ENCODE results near the gene RCN1. TPM values are rescaled to one million over a fixed set of nuclear protein-coding genes. Genes with fewer than 3 reads are reported as not detected.

The RCN1 gene
- total RNA-seq, 1 experiment from 2014 or later: 186 TPM

DNA sequence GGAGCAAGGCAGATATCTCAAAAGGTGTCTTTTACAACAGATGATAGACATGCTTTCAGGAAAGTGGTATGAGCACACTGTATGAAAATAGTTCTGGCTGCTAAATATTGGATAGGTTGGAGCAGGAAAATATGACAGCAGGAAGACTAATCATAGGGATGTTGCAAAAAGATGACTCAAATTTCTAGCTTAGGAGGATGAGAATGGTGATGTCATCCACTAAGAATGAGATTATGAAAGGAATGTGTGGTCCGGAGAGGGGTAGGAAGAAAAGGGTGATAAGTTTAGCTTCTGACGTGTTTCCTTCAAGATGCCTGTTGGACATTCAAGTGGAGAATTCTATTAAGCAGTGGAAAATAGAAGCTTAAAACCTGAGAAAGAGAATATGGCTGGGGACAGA, 46.4 kb downstream of the RCN1 start:
- Mint-ChIP-seq H3K9me3 (ENCODE audit: low read depth, unreplicated experiment) (peaks cover 5% of the 10 kb centered on the region), H3K27ac (ENCODE audit: unreplicated experiment) (no peak overlapping the region), H3K36me3 (ENCODE audit: insufficient read depth, unreplicated experiment) (no peaks in the 10 kb centered on the region), H3K4me3 (ENCODE audit: low read depth, unreplicated experiment) (no peak overlapping the region), H3K27me3 (ENCODE audit: unreplicated experiment) (peaks cover 14% of the 10 kb centered on the region), H3K4me1 (ENCODE audit: low read depth, unreplicated experiment) (peaks cover 9% of the 10 kb centered on the region)
- intact Hi-C loops (cut with micrococcal nuclease; ENCODE audit: unreplicated experiment): no loop called here
- DNase-seq: no peak
- CTCF ChIA-PET: interaction anchor here (1.1 kb wide), 1 partner anchor 10 kb away, joined by 5 read pairs; no protein-coding TSS in a partner anchor
- no TSS peak for BruUV-seq (replicated peaks)
- no peak for TF ChIP-seq CTCF (IDR thresholded peaks at IDR 0.05; ENCODE audit: unreplicated experiment)

- no peak overlapping the region for H3K27ac Mint-ChIP-seq (ENCODE audit: unreplicated experiment)
Observed at GRCh38 chr11:32137869-32138268, 47.0 kb downstream of the RCN1 start.

GRCh38 chr11:32138902-32139301, 48.0 kb downstream of the RCN1 start:
- no peak for TF ChIP-seq CTCF (IDR thresholded peaks at IDR 0.05; ENCODE audit: unreplicated experiment)
- Mint-ChIP-seq H3K27ac (ENCODE audit: unreplicated experiment) (no peak overlapping the region), H3K4me1 (ENCODE audit: low read depth, unreplicated experiment) (peaks cover 9% of the 10 kb centered on the region), H3K4me3 (ENCODE audit: low read depth, unreplicated experiment) (no peak overlapping the region), H3K36me3 (ENCODE audit: insufficient read depth, unreplicated experiment) (no peaks in the 10 kb centered on the region), H3K9me3 (ENCODE audit: low read depth, unreplicated experiment) (peaks cover 5% of the 10 kb centered on the region), H3K27me3 (ENCODE audit: unreplicated experiment) (peaks cover 31% of the 10 kb centered on the region)
- DNase-seq: no peak
- intact Hi-C loops (cut with micrococcal nuclease; ENCODE audit: unreplicated experiment): no loop called here
- BruUV-seq (replicated peaks): no TSS peak
- CTCF ChIA-PET: no interaction called here

More at GRCh38 chr11:32137869-32138268, 47.0 kb downstream of the RCN1 start:
- Mint-ChIP-seq H3K9me3 (ENCODE audit: low read depth, unreplicated experiment) (peaks cover 3% of the 10 kb centered on the region), H3K27me3 (ENCODE audit: unreplicated experiment) (peaks cover 20% of the 10 kb centered on the region), H3K4me3 (ENCODE audit: low read depth, unreplicated experiment) (no peak overlapping the region), H3K36me3 (ENCODE audit: insufficient read depth, unreplicated experiment) (no peaks in the 10 kb centered on the region), H3K4me1 (ENCODE audit: low read depth, unreplicated experiment) (peaks cover 9% of the 10 kb centered on the region)
- no peak for DNase-seq
- no peak for TF ChIP-seq CTCF (IDR thresholded peaks at IDR 0.05; ENCODE audit: unreplicated experiment)
- CTCF ChIA-PET: interaction anchor here (1.1 kb wide), 1 partner anchor 9 kb away, joined by 5 read pairs; no protein-coding TSS in a partner anchor
- no TSS peak for BruUV-seq (replicated peaks)
- intact Hi-C loops (cut with micrococcal nuclease; ENCODE audit: unreplicated experiment): no loop called here

GRCh38 chr11:32139896-32140520, 49.1 kb downstream of the RCN1 start:
- no peak overlapping the region for H3K27ac Mint-ChIP-seq (ENCODE audit: unreplicated experiment)
- no peak overlapping the region for H3K4me3 Mint-ChIP-seq (ENCODE audit: low read depth, unreplicated experiment)
- intact Hi-C loops (cut with micrococcal nuclease; ENCODE audit: unreplicated experiment): no loop called here
- no TSS peak for BruUV-seq (replicated peaks)
- TF ChIP-seq CTCF (IDR thresholded peaks at IDR 0.05; ENCODE audit: unreplicated experiment): no peak
- peaks cover 5% of the 10 kb centered on the region for H3K9me3 Mint-ChIP-seq (ENCODE audit: low read depth, unreplicated experiment)
- CTCF ChIA-PET: no interaction called here
- DNase-seq: no peak
- H3K36me3 Mint-ChIP-seq (ENCODE audit: insufficient read depth, unreplicated experiment): no peaks in the 10 kb centered on the region
- H3K27me3 Mint-ChIP-seq (ENCODE audit: unreplicated experiment): peaks cover 42% of the 10 kb centered on the region
- peaks cover 9% of the 10 kb centered on the region for H3K4me1 Mint-ChIP-seq (ENCODE audit: low read depth, unreplicated experiment)

Measured in Calu3 (cell line).